GM23248 (cell line): ENCODE measurements around the gene CORO2A.

ENCODE experiments used
- EZH2 ChIP-seq: fragments of 200-600 bp; sonication (generic); IDR thresholded peaks from 2 replicates; pipeline ENCODE4 v1.6.1; 2018; ENCODE audit warnings: antibody characterized with exemption, mild to moderate bottlenecking; ENCODE audit not compliant: insufficient read depth, poor library complexity, severe bottlenecking
- EZH2phosphoT487 ChIP-seq: fragments of 200-600 bp; sonication (generic); IDR thresholded peaks from 2 replicates; pipeline ENCODE4 v1.6.1; 2018; ENCODE audit warnings: antibody characterized with exemption, moderate library complexity, mild to moderate bottlenecking, low read depth; ENCODE audit not compliant: insufficient read depth

GRCh38 chr9:98234245-98234825, 41.9 kb upstream of the CORO2A start:
- no peak for TF ChIP-seq EZH2
- TF ChIP-seq EZH2phosphoT487: no peak
